ENCODE results near the gene NFATC2.

DNA sequence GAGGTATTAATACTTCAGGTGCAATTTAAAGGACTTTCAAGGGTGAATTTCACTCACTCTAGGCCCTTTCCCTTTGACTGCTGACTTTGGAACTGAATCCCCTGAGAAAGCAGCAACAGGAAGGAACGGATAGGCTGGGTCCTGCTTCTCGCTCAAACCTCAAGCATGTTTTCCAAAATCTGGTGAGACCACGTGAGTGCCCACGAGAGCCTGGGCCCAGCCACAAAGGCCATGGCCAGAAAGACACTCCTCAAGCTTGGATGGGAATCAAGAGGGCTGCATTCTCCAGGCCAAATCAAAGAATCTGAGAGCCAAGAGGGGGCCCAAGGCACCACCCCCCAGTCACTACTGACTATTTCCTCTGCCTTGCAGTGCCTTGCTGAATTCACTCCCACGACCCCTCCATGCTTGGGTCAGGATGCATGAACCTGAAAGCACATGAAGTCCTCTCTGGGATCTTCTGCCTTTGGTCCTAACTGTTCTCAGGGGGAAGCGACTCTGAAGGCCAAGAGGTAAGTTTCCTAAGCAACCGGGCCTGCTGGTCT is 146.1 kb downstream of the NFATC2 start:
- no peak for TF ChIP-seq POLR2AphosphoS5 (IDR thresholded peaks at IDR 0.05)
- TF ChIP-seq, protein P1, sequence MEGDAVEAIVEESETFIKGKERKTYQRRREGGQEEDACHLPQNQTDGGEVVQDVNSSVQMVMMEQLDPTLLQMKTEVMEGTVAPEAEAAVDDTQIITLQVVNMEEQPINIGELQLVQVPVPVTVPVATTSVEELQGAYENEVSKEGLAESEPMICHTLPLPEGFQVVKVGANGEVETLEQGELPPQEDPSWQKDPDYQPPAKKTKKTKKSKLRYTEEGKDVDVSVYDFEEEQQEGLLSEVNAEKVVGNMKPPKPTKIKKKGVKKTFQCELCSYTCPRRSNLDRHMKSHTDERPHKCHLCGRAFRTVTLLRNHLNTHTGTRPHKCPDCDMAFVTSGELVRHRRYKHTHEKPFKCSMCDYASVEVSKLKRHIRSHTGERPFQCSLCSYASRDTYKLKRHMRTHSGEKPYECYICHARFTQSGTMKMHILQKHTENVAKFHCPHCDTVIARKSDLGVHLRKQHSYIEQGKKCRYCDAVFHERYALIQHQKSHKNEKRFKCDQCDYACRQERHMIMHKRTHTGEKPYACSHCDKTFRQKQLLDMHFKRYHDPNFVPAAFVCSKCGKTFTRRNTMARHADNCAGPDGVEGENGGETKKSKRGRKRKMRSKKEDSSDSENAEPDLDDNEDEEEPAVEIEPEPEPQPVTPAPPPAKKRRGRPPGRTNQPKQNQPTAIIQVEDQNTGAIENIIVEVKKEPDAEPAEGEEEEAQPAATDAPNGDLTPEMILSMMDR (IDR thresholded peaks at IDR 0.05) = no peak
